Astrocyte (in vitro differentiated cells and primary cell): Measurements from ENCODE around the gene PPP2R5A. TPM values are rescaled to one million over a fixed set of nuclear protein-coding genes. Genes with fewer than 3 reads are reported as not detected.

ENCODE experiments used
- DNase-seq: peaks from one replicate; pipeline ENCODE4 v3.0.0-alpha.2; 2010; ENCODE audit warnings: low read depth
- FAIRE-seq: peaks from 2 replicates; lab custom pipeline; 2011; peaks lifted over from hg19 to GRCh38; lab: Jason Lieb, UNC
- H2AFZ ChIP-seq: 2 replicates; pipeline ENCODE4 v1.6.0; 2012; ENCODE audit warnings: low read depth, low read length, inconsistent platforms
- H3K27ac ChIP-seq: 2 replicates; pipeline ENCODE4 v1.5.1; 2011; ENCODE audit warnings: low read depth, low read length, inconsistent platforms
- H3K27me3 ChIP-seq: 2 replicates; pipeline ENCODE4 v1.6.0; 2011; ENCODE audit warnings: low read length, inconsistent platforms; ENCODE audit not compliant: insufficient read depth
- H3K36me3 ChIP-seq: 2 replicates; pipeline ENCODE4 v1.5.1; 2011; ENCODE audit warnings: low read length, inconsistent platforms; ENCODE audit not compliant: insufficient read depth
- H3K4me1 ChIP-seq: 2 replicates; pipeline ENCODE4 v1.5.1; 2011; ENCODE audit warnings: low read length, inconsistent platforms; ENCODE audit not compliant: insufficient read depth
- H3K4me2 ChIP-seq: 2 replicates; pipeline ENCODE4 v1.6.0; 2012; ENCODE audit warnings: low read length, inconsistent platforms
- H3K4me3 ChIP-seq: 2 replicates; pipeline ENCODE4 v1.5.1; 2011; ENCODE audit warnings: low read depth, mild to moderate bottlenecking, low read length, inconsistent platforms; ENCODE audit not compliant: insufficient read depth
- H3K79me2 ChIP-seq: 2 replicates; pipeline ENCODE4 v1.6.0; 2012; ENCODE audit warnings: mild to moderate bottlenecking, low read length, inconsistent platforms; ENCODE audit not compliant: insufficient read depth
- H3K9ac ChIP-seq: 2 replicates; pipeline ENCODE4 v1.6.0; 2012; ENCODE audit warnings: mild to moderate bottlenecking, low read length, inconsistent platforms
- H3K9me3 ChIP-seq: 2 replicates; pipeline ENCODE4 v1.5.1; 2012; ENCODE audit warnings: low read depth, mild to moderate bottlenecking, low read length, inconsistent platforms; ENCODE audit not compliant: insufficient read depth
- H4K20me1 ChIP-seq: 2 replicates; pipeline ENCODE4 v1.6.0; 2012; ENCODE audit warnings: low read length, inconsistent platforms; ENCODE audit not compliant: insufficient read depth
- H3K27ac Mint-ChIP-seq: one replicate; pipeline ENCODE4 v1.8.0; 2021; ENCODE audit warnings: mild to moderate bottlenecking, mixed read lengths; ENCODE audit not compliant: unreplicated experiment
- H3K27me3 Mint-ChIP-seq: one replicate; pipeline ENCODE4 v1.8.0; 2021; ENCODE audit warnings: low read depth, mixed read lengths; ENCODE audit not compliant: unreplicated experiment
- H3K36me3 Mint-ChIP-seq: one replicate; pipeline ENCODE4 v1.8.0; 2021; ENCODE audit warnings: low read depth, mixed read lengths; ENCODE audit not compliant: unreplicated experiment
- H3K4me1 Mint-ChIP-seq: one replicate; pipeline ENCODE4 v1.8.0; 2021; ENCODE audit warnings: low read depth, mixed read lengths; ENCODE audit not compliant: unreplicated experiment
- H3K4me3 Mint-ChIP-seq: one replicate; pipeline ENCODE4 v1.8.0; 2021; ENCODE audit warnings: mild to moderate bottlenecking, moderate library complexity, mixed read lengths; ENCODE audit not compliant: unreplicated experiment
- H3K9me3 Mint-ChIP-seq: one replicate; pipeline ENCODE4 v1.8.0; 2021; ENCODE audit warnings: mild to moderate bottlenecking, mixed read lengths; ENCODE audit not compliant: unreplicated experiment
- CTCF ChIP-seq: IDR thresholded peaks from 2 replicates; pipeline ENCODE4 v1.5.1; 2011; ENCODE audit warnings: low read depth, mild to moderate bottlenecking, inconsistent platforms, low read length, moderate library complexity; ENCODE audit not compliant: insufficient read depth
- EZH2 ChIP-seq: IDR thresholded peaks from 2 replicates; pipeline ENCODE4 v1.6.1; 2012; ENCODE audit warnings: mild to moderate bottlenecking, low read length, inconsistent platforms; ENCODE audit not compliant: insufficient read depth
- total RNA-seq: library from RNA; stranded (reverse); gene quantifications from 2 replicates; pipeline ENCODE4 v1.2.1, GENCODE V29; 2021

Gene PPP2R5A
- total RNA-seq, 1 donor from 2014 or later: 13.2 TPM

DNA sequence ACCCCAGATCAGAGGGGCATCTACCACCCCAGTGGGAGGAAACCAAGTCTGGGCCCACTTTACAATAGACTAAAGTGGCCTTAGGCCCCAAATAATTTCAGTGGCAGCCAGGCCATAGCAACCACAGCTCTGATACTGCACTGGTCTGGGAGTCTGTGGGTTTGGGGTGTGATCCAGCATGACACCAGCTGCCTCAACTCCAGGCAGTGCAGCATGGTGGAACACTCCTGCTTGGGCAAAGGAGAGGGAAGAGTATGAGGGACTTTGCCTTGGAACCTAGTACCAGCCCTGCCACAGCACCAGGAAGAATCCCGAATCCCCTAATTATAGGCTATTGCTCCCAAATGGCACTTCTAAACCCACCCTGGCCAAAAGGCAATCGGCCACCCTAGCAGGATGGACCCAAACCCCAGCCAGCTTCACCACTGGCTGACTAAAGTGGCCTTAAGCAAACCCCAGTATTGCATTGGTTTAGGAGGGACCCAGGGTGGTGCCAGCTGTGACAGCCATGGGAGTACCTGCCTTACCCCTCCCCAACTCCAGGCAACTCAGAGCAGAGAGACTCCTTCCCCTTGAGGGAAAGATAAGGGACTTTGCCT, 82.4 kb downstream of the PPP2R5A start:
- peaks cover 7% of the 10 kb centered on the region for H4K20me1 ChIP-seq
- H3K9ac ChIP-seq: no peak overlapping the region
- H3K36me3 ChIP-seq: no peaks in the 10 kb centered on the region
- no peaks in the 10 kb centered on the region for H3K9me3 ChIP-seq
- no peaks in the 10 kb centered on the region for H3K4me1 ChIP-seq
- Mint-ChIP-seq H3K4me3 (no peak overlapping the region), H3K36me3 (peaks cover 9% of the 10 kb centered on the region), H3K27me3 (no peaks in the 10 kb centered on the region), H3K9me3 (no peaks in the 10 kb centered on the region), H3K4me1 (peaks cover 4% of the 10 kb centered on the region), H3K27ac (no peak overlapping the region)
- H3K27me3 ChIP-seq: no peaks in the 10 kb centered on the region
- no peak overlapping the region for H3K4me2 ChIP-seq
- no peak overlapping the region for H3K27ac ChIP-seq
- FAIRE-seq (no peak), DNase-seq (no peak)
- no peak overlapping the region for H2AFZ ChIP-seq
- H3K4me3 ChIP-seq: no peak overlapping the region
- TF ChIP-seq EZH2 (no peak), CTCF (no peak)
- H3K79me2 ChIP-seq: no peaks in the 10 kb centered on the region

DNA sequence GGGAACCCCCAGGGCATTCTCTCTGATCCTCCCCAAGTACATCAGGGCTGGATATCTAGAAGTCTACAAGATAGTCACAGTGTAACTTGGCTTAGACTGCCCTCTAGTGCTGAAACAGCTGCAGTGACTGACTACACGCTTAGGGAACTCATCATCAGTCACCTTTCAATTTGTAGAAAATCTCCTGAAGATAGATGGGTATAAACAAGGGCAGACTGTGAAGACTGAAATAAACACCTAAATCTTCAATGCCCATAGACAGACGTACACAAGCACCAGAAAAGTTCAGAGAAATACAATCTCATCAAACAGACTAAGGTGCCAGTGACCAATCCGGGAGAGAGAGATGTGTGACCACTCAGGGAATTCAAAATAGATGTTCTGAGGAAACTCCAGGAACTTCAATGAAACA, 82.9 kb downstream of the PPP2R5A start:
- no peak overlapping the region for H3K4me3 Mint-ChIP-seq
- Histone ChIP-seq H3K4me3 (no peak overlapping the region), H3K27ac (no peak overlapping the region), H3K4me1 (no peaks in the 10 kb centered on the region), H3K9ac (no peak overlapping the region), H3K79me2 (no peaks in the 10 kb centered on the region), H3K9me3 (no peaks in the 10 kb centered on the region), H3K4me2 (no peak overlapping the region), H3K36me3 (no peaks in the 10 kb centered on the region), H3K27me3 (no peaks in the 10 kb centered on the region), H4K20me1 (peaks cover 7% of the 10 kb centered on the region), H2AFZ (no peak overlapping the region)
- H3K9me3 Mint-ChIP-seq: no peaks in the 10 kb centered on the region
- no peak for TF ChIP-seq EZH2
- TF ChIP-seq CTCF: peak; percentile 97
- peak; percentile 50 for DNase-seq
- H3K36me3 Mint-ChIP-seq: peaks cover 12% of the 10 kb centered on the region
- H3K4me1 Mint-ChIP-seq: peaks cover 4% of the 10 kb centered on the region
- peak; percentile 92 for FAIRE-seq
- H3K27me3 Mint-ChIP-seq: no peaks in the 10 kb centered on the region
- no peak overlapping the region for H3K27ac Mint-ChIP-seq

DNA sequence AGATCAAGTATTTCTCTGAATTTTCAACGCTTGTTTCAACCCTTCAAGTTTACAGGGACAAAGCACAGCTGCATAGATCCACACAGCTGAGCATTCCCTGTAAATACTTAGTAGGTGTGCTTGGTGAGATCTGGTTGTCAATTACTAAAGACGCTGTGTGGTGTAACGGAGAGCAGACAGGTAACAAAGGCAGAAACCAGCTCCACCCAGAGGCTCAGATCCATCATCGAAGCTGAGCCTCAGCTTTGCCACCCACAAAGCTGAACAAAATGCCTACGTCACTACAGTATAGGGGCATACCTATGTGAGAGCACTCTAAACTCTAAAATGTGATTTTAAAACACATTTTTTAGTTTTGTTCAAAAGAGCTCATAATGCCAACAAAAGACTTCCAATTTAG, 90.8 kb downstream of the PPP2R5A start:
- no peak for DNase-seq
- Histone ChIP-seq H4K20me1 (no peaks in the 10 kb centered on the region), H3K4me3 (no peak overlapping the region), H3K9ac (no peak overlapping the region), H3K27ac (no peak overlapping the region), H3K27me3 (no peaks in the 10 kb centered on the region), H3K9me3 (no peaks in the 10 kb centered on the region), H2AFZ (no peak overlapping the region), H3K4me2 (no peak overlapping the region), H3K79me2 (no peaks in the 10 kb centered on the region), H3K4me1 (no peaks in the 10 kb centered on the region), H3K36me3 (peaks cover 3% of the 10 kb centered on the region)
- Mint-ChIP-seq H3K36me3 (peaks cover 30% of the 10 kb centered on the region), H3K9me3 (no peaks in the 10 kb centered on the region), H3K27ac (no peak overlapping the region), H3K27me3 (no peaks in the 10 kb centered on the region), H3K4me3 (no peak overlapping the region), H3K4me1 (no peaks in the 10 kb centered on the region)
- TF ChIP-seq CTCF (no peak), EZH2 (no peak)
- no peak for FAIRE-seq
